GM12801 (cell line): ENCODE measurements around the gene RTKN2.

Experiments
- CTCF ChIP-seq: IDR thresholded peaks from one replicate; pipeline ENCODE4 v1.5.1; 2011; ENCODE audit warnings: control low read depth; ENCODE audit not compliant: insufficient read length; ENCODE audit errors: extremely low read depth

RTKN2 gene

GRCh38 chr10:62268399-62269114 is at the start of gene RTKN2:
Gene RTKN2, minus strand, starts transcription at chr10:62268844. Its CDS starts 234 bp downstream, at chr10:62268610.
- TF ChIP-seq CTCF = no peak

GRCh38 chr10:62317257-62317656 is 48.6 kb upstream of the RTKN2 start:
- TF ChIP-seq CTCF = no peak

- no peak for TF ChIP-seq CTCF
Measured at GRCh38 chr10:62309254-62309653, 40.6 kb upstream of the RTKN2 start.

GRCh38 chr10:62308101-62308500 is 39.5 kb upstream of the RTKN2 start:
- TF ChIP-seq CTCF = no peak

GRCh38 chr10:62307635-62308034 is 39.0 kb upstream of the RTKN2 start:
- no peak for TF ChIP-seq CTCF

GRCh38 chr10:62306663-62307062 is 38.0 kb upstream of the RTKN2 start:
- no peak for TF ChIP-seq CTCF

- no peak for TF ChIP-seq CTCF
Measured at GRCh38 chr10:62305813-62306212, 37.2 kb upstream of the RTKN2 start.
